HG03280 (cell line): ENCODE measurements around the gene TMOD2.
"Not testable (repeated sequence)": the region's sequence is repeated elsewhere in the genome, so short reads cannot be mapped to it uniquely, and the experiment has no call there.

Source experiments
- ATAC-seq: cut with Tn5 transposase; IDR thresholded peaks from one replicate; pipeline ENCODE4 v1.9.1; 2021; ENCODE audit warnings: mild to moderate bottlenecking, moderate library complexity; ENCODE audit not compliant: unreplicated experiment

Gene TMOD2

DNA sequence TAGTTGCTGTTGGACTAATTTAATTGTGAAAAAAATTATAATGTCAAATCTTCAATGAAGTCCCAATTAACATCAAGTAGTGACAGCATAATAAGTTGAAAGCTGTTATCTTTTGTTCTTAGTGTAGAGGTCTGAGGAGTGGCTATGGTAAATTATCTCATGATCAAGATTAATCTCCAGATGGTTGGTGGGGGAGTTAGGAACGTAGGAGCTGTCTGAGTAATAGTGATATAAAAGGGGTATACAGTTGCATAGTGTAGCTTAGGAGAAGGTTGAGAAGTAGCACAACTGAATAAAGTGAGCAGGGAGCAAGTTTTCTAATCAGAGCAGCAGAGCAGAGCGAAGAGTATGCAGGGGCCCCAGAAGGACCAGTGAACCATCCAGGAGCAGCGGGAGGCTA, 19.5 kb downstream of the TMOD2 start:
- no peak for ATAC-seq

DNA sequence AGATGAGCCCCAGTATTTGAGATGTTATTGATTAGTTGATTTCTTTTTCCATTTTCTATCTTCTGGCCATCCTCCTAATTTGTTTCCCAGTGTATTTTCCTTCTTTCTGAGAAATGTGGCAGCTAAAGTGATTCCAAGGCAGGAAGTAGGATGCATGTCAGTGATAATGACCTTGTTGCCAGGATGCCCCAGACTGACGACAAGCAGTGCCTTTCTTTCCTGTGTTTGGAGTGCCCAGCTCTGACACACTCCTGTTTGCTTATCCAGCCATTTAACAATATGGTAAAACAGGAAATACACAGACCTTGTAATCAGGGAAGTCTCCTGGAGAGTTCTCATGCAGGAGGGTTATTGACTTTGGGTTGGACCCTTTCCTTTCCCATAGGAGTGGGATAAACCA, 20.4 kb downstream of the TMOD2 start:
- ATAC-seq = no peak

DNA sequence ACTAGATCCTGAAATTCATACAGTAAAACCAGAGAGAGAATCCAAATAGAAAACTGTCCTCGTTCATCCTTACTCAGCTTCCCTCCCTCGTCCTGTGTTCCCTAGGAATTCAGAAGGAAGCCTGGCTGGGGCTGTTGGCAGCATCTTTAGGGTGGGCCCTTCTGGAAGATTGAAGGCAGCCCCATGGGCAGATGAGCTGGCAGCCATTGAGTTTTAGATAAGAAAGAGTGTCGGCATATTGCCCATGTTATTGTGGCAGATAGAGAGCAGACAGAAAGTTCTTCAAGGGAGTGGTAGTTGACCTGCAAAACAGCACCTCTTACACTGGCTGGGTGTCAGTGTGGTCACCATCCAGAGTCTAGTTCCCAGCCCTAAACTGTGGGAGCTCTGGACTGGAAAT, 23.5 kb downstream of the TMOD2 start:
- ATAC-seq = no peak

DNA sequence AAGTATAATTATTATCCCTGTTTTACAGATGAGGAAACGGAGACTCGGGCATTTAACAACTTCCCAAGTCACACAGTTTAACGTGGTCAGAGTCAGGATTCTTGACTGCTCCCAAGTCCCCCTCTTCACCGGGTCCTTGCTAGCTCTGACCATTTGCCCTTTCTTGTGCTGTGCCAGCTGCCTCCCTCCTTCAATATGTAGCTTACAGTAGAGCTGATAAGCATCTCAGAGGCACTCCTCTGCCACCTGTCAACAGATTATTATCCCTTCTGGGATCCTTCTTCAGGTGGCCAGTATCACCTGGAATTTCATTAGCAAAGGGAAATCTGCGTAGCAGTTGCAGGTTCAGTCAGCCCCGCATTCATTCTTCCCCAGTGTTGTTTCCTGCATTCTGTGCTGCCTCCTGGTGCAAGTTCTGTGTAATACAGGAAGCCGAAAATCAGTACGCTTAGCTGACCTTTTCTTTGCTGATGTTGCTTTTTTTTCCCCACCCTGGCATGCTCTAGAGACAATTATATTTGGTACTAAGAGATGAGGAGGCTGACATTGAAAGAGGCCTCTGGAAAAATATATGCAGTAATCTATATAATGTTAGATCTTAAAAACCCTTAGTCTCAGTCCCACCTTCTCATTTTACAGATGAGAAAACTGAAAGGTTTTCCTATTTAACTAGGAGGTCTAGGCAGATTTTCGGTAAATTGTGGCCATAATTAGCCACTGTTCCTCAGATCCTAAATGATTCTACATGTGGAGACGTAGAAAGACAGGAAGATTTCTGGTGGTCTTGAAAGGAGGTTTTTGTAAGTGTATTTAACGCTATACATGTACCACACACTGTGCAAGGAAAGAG, 24.8 kb downstream of the TMOD2 start:
- peak; percentile 66 for ATAC-seq

DNA sequence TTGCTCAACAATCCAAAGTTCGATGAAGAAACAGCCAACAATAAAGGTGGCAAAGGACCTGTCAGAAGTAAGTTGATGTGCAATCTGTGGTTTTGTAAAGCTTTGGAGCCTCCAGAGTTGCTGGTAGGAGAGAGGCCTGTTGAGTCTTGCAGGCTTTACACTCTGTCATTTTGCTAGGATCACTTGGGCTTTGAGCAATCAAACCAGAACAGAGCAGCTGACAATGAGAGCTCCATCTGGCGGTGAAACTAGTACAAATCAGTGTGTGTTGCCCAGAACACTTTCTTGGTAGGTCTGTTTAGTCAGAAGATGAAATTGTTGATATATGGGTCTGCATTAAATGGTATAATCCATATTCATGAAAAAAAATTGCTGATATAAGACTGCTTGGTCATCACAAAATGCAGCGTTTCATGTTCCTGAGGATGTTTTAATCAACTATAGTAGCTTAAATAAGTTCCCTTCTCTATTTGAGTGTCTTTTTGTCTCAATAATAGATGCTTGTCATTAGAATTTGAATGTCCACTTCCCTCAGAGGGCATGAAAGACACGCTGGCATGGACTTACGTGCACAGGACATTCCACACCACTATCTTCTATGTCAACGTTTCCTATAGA, 25.7 kb downstream of the TMOD2 start:
- no peak for ATAC-seq

DNA sequence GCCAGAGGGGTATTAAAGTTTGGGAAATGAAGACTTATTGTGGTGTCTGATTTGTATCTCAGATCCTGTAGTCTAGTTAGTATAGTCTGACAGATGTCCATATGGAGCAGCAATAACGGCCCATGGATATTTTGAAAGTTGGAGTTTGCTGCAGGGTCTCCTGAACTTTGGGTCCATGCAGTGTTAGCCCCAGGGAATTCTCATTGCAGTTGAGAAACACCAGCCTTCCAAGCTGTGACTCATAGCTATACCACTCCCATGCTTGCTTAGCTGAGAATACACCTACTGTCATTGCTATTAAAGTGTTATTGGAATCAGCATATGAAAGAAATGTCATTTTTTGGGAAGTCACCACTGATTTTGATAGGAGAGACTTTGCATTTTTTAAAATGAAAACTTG, 29.2 kb downstream of the TMOD2 start:
- no peak for ATAC-seq

DNA sequence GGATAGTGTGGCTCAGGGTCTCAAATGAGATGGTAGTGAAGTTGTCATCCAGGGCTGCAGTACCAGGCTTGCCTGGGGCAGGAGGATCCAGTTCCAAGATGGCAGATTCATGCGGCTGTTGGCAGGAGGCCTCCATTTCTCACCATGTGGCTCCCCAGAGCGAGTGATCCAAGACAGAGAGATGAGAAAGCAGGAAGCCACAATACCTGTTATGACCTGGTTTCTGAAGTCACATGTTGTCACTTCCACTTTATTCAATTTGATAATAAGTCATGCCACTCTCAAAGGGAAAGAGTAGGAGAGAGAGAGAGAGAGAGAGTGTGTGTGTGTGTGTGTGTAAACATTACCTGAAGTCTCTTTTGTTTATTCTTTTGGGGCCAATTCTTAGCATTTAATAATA, 30.1 kb downstream of the TMOD2 start:
- ATAC-seq = no peak

DNA sequence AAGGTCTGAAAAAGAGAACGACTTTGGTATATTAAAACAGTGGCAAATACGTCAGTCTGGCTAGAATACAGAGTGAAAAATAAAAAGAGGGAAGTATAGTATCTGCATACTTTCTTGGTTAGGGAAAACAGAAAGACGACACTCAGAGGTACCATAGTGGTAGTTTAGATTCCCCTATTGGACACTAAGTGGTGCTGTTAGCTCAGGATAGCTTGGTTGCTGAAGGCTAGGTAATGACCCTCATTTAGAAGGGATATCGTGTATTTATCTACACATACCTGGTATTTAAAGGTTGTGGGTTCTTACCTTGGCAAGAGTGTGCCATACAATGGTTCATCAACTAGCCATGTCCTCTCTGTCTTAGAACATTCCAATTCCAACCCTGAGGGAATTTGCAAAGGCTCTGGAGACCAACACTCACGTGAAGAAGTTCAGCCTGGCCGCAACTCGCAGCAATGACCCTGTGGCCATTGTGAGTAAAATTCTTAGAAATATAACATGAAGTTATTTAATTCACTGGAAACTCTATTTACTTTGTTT, 31.0 kb downstream of the TMOD2 start:
- no peak for ATAC-seq

DNA sequence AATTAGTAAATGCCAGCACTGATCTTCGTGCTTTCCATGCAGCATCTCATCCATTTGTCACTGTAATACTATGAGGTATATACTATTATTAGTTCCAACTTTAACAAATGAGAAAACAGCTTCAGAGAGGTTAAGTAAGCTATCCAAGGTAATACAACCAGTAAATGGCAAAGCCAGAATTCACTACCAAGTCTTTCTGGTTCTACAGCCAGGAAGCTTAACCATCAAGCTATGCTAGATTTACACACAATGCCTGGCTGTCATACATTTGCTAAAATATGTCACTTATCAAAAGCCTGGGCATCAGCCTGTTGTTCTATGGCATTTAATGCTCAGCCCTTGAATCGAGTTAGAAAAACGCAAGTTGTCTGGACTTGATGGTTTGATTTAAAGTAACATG, 32.6 kb downstream of the TMOD2 start:
- no peak for ATAC-seq

DNA sequence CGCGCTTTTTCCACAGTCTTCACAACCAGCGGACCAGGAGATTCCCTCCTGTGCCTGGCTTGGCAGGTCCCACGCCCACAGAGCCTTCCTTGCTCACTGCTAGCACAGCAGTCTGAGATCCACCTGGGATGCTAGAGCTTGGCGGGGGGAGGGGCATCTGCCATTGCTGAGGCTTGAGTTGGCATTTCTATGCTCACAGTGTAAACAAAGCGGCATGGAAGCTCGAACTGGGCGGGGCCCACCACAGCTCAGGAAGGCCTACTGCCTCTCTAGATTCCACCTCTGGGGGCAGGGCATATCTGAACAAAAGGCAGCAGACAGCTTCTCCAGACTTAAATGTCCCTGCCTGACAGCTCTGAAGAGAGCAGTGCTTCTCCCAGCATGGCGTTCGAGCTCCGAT, 35.7 kb downstream of the TMOD2 start:
- not testable (repeated sequence) for ATAC-seq

DNA sequence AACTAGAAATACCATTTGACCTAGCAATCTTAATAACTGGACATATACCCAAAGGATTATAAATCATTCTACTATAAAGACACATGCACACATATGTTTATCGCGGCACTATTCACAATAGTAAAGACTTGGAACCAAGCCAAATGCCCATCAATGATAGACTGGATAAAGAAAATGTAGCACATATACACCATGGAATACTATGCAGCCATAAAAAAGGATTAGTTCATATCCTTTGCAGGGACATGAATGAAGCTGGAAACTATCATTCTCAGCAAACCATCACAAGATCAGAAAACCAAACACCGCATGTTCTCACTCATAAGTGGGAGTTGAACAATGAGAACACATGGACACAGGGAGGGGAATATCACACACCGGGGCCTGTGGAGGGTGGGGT, 41.1 kb downstream of the TMOD2 start:
- ATAC-seq = not testable (repeated sequence)

DNA sequence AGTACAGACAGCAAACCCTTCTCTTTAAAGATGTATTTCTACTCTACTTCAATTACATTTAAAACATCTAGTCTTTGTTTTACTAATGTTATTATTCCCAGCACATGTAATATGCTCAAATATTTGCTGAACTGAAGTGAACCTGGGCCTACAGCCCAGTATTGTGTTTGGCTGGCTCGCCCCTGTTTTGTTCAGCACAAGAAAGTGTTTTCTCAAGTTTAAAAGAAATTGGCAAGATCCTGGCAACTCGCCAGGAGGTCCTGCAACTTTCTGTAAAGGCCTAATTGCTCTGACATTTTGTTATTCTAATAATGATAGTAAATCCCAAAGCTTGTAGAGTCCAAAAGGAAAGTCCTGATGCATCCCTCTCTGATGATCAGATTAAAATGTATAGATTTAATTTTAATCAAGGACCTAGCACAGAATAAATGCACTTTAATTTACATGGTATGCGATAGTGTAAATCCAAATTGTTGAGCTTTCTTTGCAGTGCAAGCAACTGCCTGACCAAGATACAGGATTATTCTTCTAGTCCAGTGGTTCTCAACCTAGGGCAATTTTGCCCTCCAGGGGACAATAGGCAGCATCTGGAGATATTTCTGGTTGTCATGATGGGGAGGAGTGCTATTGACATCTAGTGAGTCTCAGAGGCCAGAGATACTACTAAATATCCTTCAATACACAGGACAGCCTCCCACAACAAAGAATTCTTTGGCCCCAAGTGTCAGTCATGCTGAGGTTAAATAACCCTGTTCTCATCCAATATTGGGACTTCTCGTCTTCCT, 42.3 kb downstream of the TMOD2 start:
- ATAC-seq = no peak

DNA sequence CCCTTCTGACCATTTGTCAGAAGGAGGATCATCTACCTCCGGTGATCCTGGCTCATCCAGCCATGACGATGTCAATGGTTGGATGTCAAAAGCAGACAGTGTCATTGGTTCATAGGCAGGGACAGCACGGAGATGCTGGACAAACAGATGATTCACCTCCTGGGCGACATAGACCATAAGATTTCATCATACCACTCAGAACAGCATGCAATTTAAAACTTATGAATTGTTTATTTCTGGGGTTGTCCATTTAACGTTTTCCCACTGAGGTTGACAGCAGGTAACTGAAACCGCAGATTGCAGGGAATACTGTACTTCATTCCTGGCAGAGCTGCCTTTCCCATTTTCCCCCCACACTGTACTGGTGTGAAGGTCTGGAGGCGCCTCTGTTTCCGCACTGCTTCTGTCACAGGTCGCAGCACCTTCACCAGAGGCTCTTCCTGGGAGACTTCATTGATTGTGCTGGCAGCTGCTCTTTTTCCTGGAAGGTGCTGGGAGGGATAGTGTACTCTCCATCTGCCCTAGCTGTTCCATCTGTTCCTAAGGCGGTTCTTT, 45.5 kb downstream of the TMOD2 start:
- ATAC-seq = no peak

DNA sequence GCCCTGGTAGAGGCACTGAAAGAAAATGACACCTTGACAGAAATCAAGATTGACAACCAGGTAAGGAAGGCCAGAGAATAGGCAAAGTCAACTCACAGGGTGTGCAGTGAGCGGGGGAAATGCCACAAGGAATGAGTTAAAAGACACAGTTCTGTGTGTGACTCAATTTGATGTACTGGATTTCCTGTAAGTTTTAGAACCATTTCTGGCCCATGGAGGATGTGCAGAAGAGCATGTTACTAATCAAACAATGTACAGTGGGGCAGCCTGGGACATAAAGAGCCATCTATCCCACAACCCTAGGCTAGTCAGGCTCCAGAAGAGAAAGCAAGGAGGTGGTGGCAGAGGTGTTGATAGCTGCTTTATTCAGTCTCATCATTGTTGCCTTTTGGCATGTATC, 46.9 kb downstream of the TMOD2 start:
- ATAC-seq = no peak

DNA sequence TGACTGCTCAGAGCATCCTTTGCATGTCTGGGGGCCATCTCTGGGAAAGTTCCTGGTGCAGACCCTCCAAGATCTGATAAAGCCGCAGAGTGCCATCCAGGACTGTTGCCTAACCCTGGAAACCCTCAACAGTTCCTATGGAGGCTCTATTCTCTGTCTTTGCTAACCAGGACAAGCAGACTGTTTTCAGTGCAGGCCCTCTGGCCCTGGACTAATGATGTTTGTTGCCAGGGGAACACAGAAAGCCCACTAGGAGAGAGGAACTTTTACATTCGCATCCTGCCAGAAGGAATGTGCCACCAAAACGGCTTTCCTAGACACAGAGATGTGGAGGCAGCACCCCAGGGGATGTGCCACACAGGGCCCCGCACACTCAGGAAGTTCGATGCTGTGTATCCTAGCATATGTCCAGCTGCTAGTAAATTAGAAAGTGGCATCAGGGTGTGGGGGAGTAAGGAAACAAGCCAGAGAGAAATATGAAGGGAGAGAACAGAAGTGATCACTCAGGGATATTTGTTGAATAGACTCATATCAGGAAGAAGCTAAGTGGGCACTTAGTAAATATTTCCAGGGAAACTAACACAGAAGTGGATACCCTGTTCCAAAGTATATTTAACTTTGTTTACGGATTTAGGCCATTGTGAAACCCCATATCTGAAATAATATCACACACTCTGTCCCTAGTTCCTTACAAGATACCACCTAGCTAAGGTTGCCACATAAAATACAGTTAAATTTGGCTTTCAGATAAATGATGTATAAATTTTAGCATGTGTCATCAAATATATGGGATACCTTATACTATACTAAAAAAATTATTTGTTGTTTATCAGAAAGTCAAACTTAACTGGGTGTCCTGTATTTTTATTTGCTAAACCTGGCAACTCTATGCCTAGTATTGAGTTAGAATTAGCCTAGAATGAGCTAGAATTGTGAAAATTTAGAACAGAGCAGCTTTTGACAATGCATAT, 48.2 kb downstream of the TMOD2 start:
- no peak for ATAC-seq

DNA sequence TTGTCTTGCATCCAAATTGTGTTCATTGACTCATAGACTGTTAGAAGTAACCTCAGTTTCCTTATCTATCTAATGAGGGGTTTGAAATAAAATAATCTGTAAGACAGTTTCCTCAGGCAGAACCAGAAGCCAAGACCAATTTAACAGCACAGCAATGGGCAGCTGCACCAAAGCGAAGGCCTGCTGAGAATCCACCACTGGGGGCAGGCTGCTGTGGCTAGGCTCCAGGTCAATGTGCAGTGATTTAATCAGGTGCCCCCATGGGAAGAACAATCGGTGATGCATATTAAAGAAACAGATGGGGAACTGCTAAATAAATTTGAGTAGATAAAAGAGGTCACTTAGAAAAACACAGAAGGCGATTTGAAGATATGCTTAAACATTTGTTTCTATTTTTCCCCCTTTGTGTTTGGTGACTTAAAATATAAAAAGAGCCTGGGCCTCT, 50.0 kb downstream of the TMOD2 start:
- no peak for ATAC-seq

DNA sequence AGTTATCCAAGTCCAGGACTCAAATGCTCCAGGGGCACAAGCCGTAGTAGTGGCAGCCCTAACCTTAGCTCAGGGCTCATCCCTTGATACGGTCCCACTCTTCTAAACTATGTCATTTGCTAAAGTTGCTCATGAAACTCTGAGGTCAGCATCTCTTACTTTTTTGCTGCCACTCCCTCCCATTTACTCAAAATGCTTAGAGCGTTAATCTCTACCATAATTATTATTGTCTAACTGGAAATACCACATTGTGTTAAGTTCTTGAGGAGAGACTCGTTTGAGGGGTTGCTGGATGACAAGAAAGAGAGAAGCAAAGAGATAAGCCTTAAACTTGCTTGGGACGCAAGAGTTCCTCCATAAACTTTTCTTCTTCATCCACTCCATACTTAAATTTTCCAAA, 51.2 kb downstream of the TMOD2 start:
- no peak for ATAC-seq

DNA sequence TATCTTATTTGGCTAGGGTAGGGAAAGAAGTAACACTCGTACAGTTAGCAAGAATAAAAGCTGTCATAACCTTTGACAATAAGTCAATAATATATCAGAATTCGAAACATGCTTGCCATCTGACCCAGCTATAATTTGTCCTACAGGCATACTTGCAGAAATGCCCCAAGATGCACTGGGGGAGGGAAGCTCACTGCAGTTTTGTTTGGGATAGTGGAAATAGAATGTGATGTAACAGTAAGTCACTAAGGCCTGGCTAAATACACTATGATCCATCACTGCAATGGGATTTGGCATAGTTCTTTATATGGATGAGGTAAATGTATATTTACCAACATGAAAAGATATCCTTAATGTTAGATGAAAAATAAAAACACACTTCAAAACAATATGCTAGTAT, 52.6 kb downstream of the TMOD2 start:
- no peak for ATAC-seq

DNA sequence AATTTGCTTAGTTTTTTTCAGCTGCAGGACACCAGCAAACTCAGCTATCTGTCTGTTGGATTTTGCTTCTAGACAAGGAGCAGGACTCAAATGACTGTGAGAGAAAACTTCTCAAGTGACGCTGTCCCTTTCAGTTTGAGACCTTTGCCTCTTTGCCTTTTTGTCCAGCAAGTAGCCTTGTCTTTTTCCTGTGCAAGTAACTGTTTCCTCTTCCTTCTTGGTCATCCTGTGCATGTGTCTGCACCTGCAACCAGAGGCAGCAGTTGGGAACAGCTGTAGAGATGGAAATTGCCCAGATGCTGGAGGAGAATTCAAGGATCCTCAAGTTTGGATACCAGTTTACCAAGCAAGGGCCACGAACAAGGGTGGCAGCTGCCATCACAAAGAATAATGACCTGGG, 54.7 kb downstream of the TMOD2 start:
- ATAC-seq = no peak

DNA sequence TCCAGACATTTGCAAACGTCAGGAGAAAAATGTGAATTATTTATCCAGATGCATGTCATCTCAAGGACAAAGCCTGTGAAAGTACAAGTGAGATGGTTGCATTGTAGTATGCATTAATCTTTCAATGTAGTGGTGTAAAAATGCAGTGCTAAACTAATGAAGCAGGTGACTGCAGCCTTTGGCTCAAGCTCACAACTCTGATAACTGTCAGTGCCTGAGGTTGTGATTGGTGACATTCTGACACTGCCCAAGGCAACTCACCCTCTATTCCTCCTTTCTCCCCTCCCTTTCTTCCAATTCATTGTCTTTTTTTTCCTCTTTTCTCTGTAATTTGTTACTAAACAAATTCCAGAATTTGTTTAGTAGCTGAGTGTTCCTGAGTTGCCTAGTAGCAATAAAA, 58.1 kb downstream of the TMOD2 start:
- ATAC-seq = no peak
